Stimulated activated naive CD8-positive, alpha-beta T cell treated with anti-CD3 and anti-CD28 coated beads, Interleukin-15, Interleukin-2, amounts not matched to agents 100 ng/mL and 50 ng/mL, for 24 hours (primary cell): ENCODE results near the gene NDST4.

Experiments used
- H3K27ac Mint-ChIP-seq: one replicate; pipeline ENCODE4 v1.8.0; 2021; ENCODE audit warnings: mild to moderate bottlenecking, mixed read lengths
- H3K27me3 Mint-ChIP-seq: one replicate; pipeline ENCODE4 v1.8.0; 2021; ENCODE audit warnings: mixed read lengths
- H3K36me3 Mint-ChIP-seq: one replicate; pipeline ENCODE4 v1.8.0; 2021; ENCODE audit warnings: low read depth, mixed read lengths
- H3K4me1 Mint-ChIP-seq: one replicate; pipeline ENCODE4 v1.8.0; 2021; ENCODE audit warnings: low read depth, mixed read lengths
- H3K4me3 Mint-ChIP-seq: one replicate; pipeline ENCODE4 v1.8.0; 2021; ENCODE audit warnings: mild to moderate bottlenecking, mixed read lengths
- H3K9me3 Mint-ChIP-seq: one replicate; pipeline ENCODE4 v1.8.0; 2021; ENCODE audit warnings: mixed read lengths

Gene NDST4

DNA sequence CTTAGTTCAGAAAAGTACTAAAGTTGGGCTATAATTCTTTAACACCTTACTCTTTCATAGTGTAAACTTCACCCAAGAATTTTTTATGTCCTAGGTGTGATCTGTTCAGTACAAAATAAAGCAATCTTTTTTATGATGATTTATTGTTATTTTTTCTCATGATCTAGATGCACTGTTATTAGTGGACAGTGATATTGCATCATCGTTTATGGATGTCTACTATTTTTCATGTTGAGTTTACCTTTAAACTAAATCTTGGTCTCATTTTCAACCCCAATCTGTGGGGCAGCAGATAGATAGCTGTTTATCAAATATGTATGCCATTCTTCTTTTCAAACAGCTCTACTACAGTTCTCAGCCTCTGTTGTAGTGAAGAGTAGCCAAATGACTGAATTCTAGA is 299.5 kb downstream of the NDST4 start:
- Mint-ChIP-seq H3K27ac (no peak overlapping the region), H3K9me3 (no peaks in the 10 kb centered on the region), H3K4me1 (no peaks in the 10 kb centered on the region), H3K4me3 (no peak overlapping the region), H3K27me3 (no peaks in the 10 kb centered on the region), H3K36me3 (no peaks in the 10 kb centered on the region)

DNA sequence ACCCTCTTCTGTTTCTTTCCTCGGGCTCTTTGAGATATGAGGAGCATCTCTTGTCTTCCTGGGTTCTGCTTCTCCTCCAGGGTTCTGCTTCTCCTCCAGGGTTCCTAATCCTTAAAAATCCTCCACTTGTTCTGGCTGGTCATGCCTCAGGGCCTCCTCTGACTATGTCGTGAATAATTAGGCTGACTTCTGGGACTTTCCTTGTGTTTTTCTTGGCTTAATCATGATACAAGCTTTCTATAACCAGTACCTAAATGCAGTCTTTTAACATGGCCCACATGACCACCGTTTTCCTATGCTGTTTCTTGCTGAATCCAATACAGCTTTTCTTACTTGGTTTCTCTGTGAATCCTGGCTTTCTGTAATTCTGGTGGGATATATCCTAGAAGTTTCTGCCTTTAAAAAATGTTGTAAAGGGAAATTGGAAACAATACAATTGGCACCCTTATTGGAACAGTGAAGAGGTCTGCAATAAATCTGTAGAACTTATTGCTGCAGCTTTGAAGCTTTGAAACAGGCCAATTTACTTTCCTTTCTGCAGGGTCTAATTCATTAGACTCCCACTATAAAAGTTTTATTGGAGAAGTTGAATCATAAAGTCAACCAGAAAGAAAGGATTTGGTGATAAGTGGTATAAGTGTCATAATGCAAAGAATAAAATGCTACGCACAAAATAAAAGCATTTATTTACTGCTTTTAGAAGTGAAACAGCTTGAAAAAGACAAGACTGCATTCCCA is 301.7 kb downstream of the NDST4 start:
- no peak overlapping the region for H3K4me3 Mint-ChIP-seq
- peaks cover 6% of the 10 kb centered on the region for H3K27me3 Mint-ChIP-seq
- H3K4me1 Mint-ChIP-seq: no peaks in the 10 kb centered on the region
- H3K9me3 Mint-ChIP-seq: no peaks in the 10 kb centered on the region
- H3K36me3 Mint-ChIP-seq: no peaks in the 10 kb centered on the region
- no peak overlapping the region for H3K27ac Mint-ChIP-seq

DNA sequence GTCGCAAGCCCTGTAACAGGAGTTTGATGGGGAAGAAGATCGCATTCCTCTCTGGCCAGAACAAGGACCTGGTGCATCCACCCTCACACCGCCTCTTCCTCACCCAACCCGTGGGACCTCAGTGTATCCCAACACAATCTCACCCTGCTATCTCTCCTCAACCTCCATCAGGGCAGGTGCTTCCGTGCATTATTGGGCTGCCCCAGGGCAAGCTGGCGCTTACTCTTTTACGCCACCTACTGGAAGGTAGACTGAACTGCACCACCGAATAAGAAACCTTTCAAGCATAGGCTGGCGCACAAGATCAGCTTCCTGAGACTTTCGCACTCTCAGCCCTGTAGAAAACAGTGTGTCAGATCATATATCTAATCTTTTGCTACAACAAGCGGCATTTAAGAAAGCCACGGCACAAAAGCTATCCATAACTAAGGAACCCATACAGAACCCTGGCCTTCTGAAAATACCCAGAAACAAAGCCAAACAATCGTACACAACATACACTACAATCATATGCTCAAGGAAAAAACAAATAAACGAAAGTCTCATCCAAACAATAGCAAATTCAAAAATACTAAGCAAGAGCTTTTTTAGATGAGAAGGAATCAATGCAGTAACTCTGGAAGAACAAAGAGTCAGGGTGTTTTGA is 305.5 kb downstream of the NDST4 start:
- Mint-ChIP-seq H3K27me3 (peaks cover 6% of the 10 kb centered on the region), H3K4me3 (no peak overlapping the region), H3K9me3 (no peaks in the 10 kb centered on the region), H3K36me3 (no peaks in the 10 kb centered on the region), H3K4me1 (no peaks in the 10 kb centered on the region), H3K27ac (no peak overlapping the region)

DNA sequence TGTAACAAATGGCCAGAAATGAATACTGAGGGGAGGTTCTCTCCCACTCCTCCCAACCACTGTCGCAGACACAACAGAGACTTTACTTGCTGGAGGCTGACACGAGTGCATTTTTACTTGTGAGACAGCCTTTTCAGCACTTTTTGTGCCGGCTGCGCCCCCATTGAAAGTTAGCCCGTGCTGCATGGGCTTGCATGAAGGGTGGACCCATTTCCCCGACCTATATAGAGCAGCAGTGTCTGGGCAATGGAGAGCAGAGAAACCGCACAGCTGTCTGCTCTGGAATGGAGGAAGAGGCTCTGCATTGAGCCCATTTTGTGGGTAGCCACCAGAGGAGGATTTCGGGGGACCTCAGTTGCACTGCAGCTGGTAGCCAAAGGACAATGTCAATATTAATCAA is 306.1 kb downstream of the NDST4 start:
- Mint-ChIP-seq H3K27me3 (peaks cover 6% of the 10 kb centered on the region), H3K4me3 (no peak overlapping the region), H3K9me3 (no peaks in the 10 kb centered on the region), H3K27ac (no peak overlapping the region), H3K36me3 (no peaks in the 10 kb centered on the region), H3K4me1 (no peaks in the 10 kb centered on the region)

DNA sequence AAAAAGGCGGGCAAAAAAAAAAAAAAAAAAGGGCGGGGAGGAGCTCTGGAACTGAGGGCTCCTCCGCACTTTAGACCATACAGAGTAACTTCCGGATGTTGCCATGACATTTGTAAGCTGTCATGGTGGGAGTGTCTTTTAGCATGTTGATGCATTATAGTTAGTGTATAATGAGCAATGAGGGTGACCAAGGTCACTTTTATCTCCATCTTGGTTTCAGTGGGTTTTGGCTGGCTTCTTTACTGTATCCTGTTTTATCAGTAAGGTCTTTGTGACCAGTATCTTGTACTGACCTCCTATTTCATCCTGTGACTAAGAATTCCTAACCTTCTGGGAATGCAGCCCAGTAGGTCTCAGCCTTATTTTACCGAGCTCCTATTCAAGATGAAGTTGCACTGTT is 321.4 kb downstream of the NDST4 start:
- H3K4me1 Mint-ChIP-seq: no peaks in the 10 kb centered on the region
- H3K27me3 Mint-ChIP-seq: peaks cover 3% of the 10 kb centered on the region
- no peak overlapping the region for H3K4me3 Mint-ChIP-seq
- H3K27ac Mint-ChIP-seq: no peak overlapping the region
- H3K36me3 Mint-ChIP-seq: no peaks in the 10 kb centered on the region
- H3K9me3 Mint-ChIP-seq: no peaks in the 10 kb centered on the region

DNA sequence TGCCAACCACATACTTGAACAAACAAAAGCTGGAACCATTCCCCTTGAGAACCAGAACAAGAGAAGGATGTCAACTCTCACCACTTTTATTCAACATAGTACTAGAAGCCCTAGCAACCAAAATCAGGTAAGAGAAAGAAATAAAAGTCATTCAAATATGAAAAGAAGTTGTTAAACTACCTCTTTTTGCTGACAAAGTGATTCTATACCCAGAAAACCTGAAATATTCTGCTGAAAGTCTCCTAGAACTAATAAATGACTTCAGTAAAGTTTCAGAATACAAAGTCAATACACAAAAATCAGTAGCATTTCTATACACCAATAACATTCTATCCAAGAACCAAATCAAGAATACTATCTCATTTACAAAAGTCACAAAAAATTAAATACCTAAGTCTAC is 327.9 kb downstream of the NDST4 start:
- Mint-ChIP-seq H3K4me3 (no peak overlapping the region), H3K27me3 (no peaks in the 10 kb centered on the region), H3K27ac (no peak overlapping the region), H3K36me3 (no peaks in the 10 kb centered on the region), H3K9me3 (no peaks in the 10 kb centered on the region), H3K4me1 (no peaks in the 10 kb centered on the region)

DNA sequence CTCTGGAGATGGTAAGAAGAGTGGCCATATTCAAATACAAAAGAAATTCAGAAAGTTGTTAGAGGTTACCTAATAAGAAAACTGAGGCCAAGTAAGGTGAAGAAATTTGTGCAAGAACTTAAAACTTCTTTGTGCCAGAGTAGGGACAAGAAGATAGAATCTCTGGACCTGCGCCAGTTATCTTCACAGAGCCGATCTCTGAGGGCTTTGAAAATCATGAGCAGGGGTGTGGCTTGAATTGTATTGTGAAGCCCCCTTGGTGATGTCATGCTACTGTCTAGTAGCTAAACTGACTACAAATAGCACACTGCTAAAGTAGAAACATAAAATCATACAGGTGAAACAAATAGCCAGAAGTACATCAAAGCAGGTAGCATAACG is 330.2 kb downstream of the NDST4 start:
- Mint-ChIP-seq H3K4me1 (no peaks in the 10 kb centered on the region), H3K4me3 (no peak overlapping the region), H3K9me3 (no peaks in the 10 kb centered on the region), H3K27ac (no peak overlapping the region), H3K36me3 (no peaks in the 10 kb centered on the region), H3K27me3 (no peaks in the 10 kb centered on the region)

DNA sequence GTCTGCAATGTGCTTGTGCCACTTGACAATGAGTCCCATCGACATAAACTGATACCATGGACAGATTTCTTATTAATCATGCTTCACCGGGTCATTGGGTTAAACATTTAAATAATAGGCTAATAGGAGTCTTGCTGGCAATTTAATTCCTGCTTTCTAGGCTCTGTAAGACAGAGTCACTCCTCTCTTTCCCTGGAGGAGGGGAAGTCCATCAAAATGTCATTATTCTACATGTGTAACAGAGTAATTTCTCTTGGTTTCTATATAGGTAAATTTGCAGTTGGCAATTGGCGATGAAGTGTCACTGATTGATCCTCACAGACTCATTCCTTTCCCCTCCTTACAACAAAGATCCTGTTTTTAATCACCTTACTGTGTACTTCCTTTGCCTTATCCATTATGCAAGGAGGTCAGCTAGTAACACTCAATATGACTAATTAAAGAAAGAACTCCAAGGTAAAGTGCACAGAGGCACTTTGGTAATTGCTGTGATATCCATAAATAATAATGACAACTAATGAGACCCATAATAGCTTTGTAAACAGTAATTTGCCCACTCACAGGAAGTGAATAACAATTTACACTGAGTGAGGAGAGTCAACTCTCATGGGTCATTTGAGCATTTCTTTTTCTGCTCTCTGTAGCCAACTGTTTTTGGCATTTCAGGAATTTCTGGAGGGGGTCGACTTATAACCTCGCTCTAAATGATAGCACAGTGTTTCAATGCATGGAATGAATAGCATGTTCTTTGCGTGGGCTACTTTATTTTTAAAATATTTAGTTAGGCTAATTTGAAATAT is 330.8 kb downstream of the NDST4 start:
- H3K27ac Mint-ChIP-seq: no peak overlapping the region
- H3K36me3 Mint-ChIP-seq: no peaks in the 10 kb centered on the region
- no peak overlapping the region for H3K4me3 Mint-ChIP-seq
- no peaks in the 10 kb centered on the region for H3K27me3 Mint-ChIP-seq
- H3K4me1 Mint-ChIP-seq: no peaks in the 10 kb centered on the region
- H3K9me3 Mint-ChIP-seq: no peaks in the 10 kb centered on the region

DNA sequence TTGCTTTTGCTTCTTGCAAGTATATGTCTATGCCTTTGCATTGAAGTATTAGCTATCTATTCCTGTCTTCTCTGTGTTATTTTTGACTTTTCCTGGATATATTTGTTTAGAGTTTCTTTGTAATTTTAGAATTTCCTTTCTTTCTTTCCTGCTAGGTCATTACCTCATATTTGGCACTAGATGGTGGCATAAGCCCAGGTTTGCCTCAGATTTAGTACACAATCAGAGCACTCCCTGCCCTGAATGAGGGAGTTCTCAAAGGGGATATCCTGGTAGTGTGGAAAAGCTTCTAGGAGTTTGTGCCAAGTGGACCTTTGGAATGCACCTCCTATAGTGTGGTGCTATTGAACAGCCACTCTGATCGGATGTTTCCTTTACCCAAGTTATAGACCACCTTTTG is 333.2 kb downstream of the NDST4 start:
- H3K4me1 Mint-ChIP-seq: no peaks in the 10 kb centered on the region

More for the DNA sequence above, 333.2 kb downstream of the NDST4 start:
- Mint-ChIP-seq H3K36me3 (no peaks in the 10 kb centered on the region), H3K27ac (no peak overlapping the region), H3K4me3 (no peak overlapping the region), H3K27me3 (no peaks in the 10 kb centered on the region), H3K9me3 (no peaks in the 10 kb centered on the region)
